Stimulated activated CD8-positive, alpha-beta memory T cell treated with anti-CD3 and anti-CD28 coated beads, Interleukin-12 subunit alpha, Interleukin-12 subunit beta, amount 100 ng/mL, for 1 hour (primary cell): ENCODE results near the gene PCSK5.
"Not testable (repeated sequence)": the region's sequence is repeated elsewhere in the genome, so short reads cannot be mapped to it uniquely, and the experiment has no call there.

Source experiments
- DNase-seq: peaks from one replicate; pipeline ENCODE4 v3.0.0-alpha.2; 2020; ENCODE audit warnings: low read depth

Gene PCSK5

DNA sequence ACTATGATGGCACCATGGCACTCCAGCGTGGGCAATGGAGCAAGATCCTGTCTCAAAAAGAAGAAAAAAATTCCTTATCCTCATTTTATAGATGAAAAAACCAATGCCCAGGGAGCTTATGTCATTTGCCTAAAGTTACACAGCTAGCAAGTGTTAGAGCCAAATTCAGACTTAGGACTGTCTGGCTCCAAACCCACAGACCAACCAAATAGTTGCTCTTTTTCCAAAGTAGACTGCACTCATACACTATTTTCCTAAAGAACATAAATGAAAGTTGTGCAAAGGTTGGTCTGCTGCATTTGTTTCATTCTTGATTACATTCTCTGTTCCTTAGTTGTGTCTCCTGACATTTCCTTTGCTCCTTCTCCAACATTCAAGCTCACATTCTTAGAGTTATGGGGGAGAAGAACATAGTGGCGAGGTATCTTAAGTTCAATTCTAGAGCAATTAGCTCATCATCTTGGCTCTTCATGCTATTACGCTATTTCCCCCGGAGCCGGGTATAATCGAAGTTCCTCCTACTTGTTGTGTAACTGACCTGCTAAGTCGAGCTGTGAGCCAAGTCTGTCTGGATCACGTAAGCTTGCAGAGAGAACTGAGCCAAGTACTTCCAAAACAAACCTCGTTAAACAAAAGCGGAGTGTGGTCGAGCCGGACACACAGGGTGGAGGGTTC, 365.4 kb downstream of the PCSK5 start:
- no peak for DNase-seq

DNA sequence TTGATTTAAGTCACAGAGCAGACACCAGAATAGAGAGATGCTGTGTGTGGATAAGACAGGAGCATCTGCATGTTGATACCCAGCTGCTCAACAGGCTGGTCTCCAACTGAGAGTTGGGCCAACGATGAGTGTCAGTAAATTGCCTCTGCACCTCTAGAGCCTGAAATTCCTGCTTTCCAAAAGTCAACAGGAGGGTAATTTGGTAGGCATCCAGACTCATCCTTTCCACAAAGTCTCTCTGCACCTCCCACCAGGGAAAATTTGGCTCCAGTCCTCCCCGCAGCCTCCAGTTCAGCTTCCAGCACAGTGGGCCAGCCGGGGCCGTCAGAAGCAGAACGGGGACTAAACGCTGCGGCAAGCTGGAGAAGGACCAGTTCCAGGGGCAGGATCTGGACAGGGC, 366.8 kb downstream of the PCSK5 start:
- DNase-seq, result no peak

DNA sequence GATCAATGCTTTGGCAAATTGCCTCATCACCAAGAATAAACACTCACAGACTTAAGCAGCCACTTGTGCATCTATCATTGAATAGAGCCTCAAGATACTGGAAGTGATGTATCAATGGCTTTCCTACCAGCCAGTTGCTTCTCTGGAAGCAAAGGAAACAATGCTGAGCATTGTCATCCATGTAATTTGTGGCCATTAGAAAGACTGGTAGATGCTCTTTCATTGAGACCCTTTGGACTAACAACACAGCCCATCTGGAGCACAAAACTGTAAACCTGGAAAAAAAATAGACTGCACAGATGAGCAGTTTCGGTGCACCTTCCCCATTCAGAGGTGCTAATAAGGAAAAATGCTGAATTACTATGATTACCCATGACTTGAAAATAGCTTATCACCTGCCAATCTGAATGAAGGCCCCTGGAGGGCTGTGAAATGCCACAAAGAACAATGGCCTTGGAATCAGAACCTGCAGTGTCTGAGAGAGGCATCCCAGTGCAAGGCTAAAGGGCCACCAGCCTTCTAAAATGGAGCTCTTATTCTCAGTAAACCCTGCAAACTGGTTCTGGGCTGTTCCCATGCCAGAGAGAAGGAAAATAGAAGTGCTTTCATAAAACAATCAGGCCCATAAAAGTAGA, 376.3 kb downstream of the PCSK5 start:
- DNase-seq, result no peak

DNA sequence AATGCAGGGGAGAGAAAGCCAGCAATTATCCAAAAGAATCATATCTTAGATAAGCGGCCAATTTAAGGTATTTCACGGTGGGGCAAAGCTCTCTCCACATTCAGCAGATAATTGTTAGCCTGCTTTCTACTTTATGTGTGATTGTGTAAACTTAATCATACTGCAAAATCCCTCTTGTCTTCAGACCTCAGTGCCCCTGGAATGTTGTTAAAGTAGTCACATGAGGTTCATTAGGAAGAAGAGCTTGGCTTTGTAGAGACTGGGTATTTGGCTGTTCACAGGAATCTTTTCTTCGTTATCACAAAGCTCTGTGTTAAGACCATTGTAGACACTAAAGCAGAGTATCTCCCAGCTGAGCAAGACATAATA, 376.8 kb downstream of the PCSK5 start:
- no peak for DNase-seq

DNA sequence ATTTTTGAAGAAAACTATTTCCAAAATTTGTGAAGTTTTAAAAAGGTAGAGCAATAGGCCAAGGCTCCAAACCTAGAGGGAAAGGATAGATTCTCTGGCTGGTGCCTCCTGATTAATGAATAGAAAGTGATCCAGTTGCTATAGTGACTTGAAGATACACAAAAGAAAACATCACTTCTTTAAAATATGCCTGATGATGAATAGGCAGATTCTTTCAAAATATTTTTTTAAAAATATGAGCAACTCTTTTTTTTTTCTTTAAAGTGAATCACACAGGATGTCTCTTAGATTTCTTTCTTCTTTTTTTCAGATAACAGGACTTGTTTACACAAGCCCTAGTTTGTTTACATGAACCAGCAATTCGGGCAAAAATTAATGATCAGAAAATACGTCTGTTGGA, 379.3 kb downstream of the PCSK5 start:
- no peak for DNase-seq

DNA sequence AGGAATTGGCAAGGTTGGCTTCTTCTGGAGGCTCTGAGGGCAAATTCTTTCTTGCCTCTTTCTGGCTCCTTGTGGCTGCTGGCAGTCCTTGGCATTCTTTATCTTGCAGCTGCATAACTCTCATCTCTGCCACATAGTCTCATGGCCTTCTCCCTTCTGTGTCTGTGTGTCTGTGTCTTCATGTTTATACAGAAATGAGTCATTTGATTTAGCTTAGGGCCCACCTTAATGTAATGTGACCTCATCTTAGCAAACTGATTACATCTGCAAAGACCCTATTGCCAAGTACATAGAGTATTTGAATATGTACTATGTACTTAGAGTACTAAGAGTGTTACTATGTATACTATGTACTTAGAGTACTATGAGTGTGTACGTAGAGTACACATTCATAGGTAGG, 381.3 kb downstream of the PCSK5 start:
- DNase-seq, result no peak

DNA sequence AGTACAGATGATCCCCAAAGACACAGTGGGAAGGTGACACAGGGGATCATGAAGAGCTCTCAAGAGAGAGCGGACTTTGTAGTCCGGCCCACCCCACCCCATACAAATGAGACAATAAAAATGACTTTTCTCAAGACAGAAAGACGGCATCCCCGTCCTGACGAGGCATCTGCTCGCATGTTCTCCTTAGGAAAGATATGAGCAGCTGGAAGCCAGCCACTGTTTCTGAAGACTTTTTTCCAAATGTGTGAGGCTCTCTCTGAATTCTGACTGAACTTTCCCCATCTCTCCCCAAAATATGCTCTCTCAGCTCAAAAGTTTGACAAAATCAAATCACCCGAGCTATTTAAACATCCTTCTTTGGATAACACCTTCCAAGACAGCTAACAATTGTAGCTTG, 398.6 kb downstream of the PCSK5 start:
- no peak for DNase-seq

DNA sequence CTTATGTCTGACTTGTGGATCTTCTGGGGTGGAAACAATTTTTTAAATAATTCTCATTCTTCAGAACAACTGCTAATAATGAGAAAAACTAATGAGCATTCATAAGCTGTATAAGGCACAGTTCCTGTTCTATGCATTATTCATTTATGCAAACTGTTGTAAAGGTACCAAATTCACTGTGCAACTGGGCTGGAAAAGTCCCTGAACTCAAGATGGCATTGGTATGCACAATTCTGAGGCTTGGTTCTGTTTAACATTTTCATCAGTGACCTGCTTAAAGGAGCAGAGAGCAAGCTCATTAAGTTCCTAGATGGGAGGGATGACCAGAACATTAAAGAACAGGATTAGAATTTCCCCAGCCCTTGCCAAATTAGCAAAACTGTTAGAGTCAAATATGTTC, 399.2 kb downstream of the PCSK5 start:
- DNase-seq, result no peak

DNA sequence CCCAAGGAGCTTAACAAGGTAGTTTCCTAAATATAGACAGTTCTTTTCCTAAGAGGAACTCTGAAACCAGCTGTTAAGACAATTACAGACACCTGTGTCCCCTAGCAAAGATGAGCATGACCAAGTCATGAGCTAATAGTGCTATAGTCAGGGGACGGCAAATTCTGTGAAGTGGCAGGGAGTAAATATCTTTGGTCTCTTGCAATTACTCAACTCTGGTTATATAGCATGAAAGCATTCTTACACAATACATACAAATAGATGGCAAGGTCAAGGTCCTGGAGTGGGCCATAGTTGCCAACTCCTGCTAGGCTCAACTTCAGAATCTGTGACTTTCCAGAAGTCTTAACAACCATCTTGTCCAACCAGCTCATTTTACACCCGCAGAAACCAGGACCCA, 400.1 kb downstream of the PCSK5 start:
- no peak for DNase-seq

DNA sequence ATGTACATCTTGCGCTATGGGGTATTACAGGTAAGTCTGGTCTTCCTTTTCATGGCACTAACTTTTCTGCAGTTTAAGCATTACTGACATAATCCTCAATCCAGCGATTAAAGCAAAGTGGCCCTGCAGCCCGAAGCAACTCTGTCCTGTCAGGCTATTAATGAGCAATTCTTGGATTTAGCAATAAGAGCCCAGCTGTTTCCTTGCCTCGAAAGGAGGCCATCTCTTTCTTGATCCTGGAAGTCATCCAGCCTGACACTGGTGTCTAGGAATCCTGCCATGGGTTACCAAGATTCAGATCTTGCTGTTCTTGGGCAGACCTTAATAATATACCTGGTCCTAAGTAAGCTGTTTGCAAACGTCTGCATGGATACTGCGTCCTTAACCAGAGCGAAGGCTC, 401.8 kb downstream of the PCSK5 start:
- DNase-seq, result no peak

DNA sequence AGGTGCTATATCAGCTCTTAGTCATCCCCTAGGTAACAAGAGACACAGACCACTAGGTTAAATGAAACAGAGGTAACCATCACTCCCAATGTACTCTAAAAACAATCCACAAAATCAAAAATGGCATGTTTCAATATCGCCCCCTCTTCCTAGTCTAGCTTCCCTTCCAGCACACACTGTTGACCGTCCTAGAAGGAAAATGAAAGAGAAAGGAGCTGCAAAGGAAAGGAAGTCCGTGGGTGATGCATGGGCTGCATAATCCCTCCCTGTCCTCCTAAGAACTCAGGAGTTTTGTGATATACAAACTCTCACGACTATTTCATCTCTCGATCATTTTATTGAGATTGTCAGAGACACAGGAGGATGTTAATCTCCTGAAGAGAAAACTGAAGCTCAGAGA, 402.2 kb downstream of the PCSK5 start:
- DNase-seq, result no peak

DNA sequence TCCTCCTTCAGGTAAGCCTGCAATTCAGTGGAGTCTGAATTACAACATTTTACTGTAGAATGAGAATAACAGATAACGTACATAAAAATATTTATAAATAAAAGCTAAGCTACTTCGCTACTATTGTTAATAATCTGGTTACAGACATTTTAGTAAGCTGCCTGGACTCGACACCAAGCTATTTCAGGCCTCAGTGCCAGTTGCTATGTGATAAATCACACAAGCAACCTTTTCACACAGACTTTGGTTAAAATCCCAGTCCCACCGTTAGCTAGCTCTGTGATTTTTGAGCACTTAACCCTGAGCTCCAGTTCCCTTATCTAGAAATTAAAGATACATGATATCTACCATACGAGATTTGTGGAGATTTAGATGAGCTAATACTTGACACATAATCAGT, 403.8 kb downstream of the PCSK5 start:
- DNase-seq, result no peak

DNA sequence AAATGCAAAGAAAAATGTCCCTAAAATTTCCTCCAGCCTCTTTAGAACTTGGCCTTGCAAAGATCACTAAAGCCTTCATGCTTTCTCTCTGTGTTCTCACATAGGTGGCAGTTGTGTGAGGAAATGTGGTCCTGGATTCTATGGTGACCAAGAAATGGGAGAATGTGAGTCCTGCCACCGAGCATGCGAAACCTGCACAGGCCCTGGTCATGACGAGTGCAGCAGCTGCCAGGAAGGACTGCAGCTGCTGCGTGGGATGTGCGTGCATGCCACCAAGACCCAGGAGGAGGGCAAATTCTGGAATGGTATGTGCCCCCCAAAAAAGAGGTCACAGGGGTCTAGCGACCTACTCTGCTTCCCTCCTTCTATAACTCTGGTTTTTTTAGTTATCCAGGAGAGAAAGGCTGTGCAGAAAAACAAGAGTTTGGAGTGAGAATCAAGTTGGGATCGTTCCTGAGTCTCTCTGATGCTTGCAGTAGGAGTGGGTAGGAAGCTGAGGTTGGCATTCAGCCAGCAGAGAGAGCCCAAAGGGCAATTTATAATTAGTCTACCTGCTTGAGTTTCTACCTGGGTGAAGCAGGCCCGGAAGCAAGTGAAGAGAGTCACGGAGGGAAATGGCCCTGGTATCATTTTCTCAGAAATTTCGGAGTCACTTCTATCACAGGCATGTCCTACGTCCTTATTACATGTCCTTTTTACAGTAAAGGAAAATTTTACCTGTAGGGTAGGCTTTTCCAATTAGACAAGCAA, 406.3 kb downstream of the PCSK5 start:
- no peak for DNase-seq

DNA sequence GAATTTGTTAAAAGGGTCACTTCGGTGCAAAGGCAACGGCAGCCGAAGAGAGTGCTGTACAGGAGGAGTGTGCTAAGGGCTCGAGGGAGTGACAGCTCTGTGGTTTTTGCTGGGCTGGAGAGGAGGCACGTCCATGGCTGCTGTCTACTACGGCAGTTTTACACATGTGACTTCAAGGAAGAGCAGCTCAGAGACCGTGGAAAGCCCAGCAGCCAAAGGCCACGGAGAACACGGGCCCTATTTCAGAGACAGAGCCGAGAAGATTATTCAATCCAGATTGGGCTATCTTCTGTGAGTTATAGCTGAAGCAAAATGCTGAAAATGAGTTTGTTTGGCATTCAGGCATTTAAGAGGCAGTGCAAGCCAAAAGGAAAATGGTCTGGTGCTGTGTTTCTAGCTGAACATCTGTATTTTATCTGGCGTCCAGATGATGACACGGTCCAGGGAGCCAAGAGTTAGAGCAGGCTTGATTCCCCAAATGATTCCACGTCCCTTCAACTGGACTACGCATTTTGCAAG, 407.3 kb downstream of the PCSK5 start:
- no peak for DNase-seq

DNA sequence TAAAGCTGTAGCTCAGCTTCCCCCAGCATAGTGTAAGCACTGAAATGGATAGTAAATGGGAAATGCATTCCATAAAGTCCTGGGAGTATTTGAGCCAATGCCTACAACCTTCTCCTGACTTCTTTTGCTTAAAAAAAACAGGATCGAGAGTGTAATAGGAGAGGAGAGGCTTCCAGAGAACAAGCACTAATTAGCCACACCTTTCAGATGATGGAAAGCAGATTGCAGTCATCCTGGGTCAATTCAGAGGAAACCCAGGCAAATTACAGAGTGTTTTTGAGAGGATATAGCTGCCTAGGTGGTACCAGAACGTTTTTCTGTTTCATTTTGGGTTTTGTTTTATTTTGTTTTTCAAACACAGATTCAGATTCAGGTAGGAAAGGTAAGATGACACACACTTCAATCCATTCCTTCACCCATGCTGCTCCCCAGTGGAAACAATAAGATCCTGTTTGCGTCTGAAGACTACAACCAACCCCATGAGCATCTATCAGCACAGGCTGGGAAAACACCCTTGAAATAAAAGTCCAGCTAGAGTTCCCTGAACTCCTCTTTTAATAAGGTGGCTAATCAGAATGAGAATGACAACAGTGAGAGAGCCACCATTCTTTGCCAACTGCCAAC, 408.2 kb downstream of the PCSK5 start:
- no peak for DNase-seq

DNA sequence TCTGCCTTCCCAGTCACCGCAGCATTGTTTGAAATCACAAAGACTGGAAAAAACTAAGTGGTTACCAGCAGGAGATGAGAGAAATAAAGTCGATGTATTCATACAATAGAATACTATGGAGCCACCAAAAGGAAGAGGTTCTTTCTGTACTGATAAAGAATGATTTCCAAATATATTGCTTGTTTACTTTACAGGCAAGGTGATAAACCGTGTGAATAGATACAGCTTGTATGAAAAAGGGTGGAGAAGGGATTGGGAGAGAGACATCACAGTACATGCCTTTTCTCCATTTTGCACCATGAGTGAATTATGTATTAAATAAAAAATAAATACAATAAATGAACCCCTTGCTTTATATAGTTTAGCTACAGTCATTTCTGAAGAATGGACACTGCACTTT, 412.1 kb downstream of the PCSK5 start:
- no peak for DNase-seq

DNA sequence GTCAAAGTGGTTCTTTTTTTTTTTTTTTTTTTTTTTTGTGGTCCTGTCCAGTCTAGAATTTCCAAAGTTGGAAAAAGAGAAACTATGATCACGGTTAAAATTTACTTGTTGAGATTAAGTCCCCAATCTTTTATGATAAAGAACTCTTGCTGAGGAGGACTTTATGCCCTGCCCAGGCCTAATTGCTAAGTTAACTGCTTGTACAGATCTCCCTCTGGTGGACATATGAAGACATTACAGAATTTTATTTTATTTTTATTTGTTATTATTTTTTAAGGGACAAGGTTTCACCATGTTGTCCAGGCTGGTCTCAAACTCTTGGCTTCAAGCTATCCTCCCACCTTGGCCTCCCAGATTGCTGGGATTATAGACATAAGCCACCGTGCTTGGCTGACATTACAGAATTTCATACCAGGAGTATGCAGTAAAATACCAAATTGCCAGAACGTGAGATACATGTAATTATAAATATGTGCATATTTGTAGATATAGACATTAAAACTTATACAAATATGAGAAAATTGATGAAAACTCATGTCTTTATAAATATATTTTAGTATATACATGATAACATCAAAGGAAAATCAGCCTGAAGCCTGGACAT, 412.6 kb downstream of the PCSK5 start:
- DNase-seq, result no peak

DNA sequence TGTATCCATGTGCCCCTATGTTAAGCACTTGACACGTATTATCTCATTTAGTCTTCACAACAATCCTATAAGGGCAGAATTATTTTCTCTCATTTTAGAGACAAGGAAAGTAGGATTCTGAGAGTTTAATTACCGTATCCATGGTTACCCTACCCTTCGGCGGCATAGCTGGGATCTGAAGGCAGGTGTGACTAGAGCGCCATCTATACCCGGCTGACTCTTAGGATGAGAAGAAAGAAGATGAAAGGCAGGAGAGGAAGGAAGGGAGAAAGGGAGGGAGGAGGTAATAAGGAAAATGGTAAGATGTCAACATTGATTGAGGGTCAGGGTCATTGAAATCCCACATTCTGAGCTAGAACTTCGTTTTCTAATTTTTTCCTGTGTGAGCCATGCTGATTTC, 416.6 kb downstream of the PCSK5 start:
- not testable (repeated sequence) for DNase-seq

DNA sequence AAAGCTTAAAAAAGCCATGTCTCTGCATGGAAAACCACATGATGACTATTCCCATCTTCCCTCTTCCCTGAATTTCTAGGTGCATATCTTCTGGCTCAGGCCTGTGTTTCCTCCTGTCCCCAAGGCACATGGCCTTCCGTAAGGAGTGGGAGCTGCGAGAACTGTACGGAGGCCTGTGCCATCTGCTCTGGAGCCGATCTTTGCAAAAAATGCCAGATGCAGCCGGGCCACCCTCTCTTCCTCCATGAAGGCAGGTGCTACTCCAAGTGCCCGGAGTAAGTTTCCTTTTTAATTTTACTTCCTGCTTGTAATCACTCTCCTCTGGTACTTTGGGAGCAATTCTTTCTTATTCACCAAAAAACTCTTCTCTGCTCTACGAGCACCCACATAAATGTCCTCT, 420.1 kb downstream of the PCSK5 start:
- DNase-seq, result no peak

DNA sequence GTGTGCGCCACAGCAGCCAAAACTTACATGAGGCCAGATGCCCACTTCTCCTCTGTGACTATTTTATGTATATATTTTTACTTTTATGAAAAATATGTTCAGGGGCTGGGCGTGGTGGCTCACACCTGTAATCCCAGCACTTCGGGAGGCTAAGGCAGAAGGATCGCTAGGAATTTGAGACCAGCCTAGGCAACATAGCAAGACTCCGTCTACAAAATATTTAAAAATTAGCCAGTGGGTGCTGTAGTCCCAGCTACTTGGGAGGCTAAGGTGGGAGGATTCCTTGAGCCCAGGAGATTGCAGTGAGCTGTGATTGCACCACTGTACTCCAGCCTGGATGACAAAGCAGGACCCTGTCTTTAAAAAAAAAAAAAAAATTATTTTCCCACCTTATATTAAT, 420.5 kb downstream of the PCSK5 start:
- no peak for DNase-seq

DNA sequence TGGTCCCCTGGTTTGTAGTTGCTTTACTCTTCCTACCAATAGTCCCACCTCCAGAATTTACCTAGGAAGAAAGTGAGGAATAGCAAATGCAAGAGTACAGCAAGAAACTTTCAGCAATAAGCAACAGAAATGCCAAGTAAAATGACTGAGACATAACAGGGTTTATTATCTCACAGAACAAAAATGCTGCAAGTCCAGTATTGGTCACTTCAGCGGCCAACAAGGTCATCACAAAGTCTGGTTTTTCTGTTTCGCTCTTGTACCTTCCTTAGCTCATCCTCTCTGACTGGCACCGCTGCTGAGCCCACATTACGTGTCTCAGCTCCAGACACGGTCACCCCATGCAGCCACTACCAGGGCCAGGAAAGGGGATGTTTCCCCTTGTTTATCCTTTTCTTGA, 421.1 kb downstream of the PCSK5 start:
- no peak for DNase-seq

DNA sequence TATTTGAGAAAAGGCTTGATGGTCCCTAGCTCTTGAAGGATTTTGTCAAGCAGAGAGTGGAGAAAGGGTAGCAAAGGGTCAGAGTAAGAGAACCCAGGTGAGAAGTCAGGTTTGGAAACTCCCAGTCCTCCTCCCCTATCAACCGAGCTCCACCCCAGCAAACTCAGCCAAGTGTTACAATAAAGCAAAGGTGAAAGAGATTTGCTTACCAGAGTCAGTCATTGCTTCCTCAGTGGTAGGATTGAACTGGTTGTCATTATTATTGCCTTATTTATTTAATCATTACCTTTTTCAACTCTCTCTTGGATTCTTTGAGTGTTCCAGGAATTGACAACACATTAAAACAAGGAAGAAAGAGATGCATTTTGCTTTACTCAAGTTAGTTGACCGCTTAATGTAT, 423.3 kb downstream of the PCSK5 start:
- DNase-seq, result no peak

DNA sequence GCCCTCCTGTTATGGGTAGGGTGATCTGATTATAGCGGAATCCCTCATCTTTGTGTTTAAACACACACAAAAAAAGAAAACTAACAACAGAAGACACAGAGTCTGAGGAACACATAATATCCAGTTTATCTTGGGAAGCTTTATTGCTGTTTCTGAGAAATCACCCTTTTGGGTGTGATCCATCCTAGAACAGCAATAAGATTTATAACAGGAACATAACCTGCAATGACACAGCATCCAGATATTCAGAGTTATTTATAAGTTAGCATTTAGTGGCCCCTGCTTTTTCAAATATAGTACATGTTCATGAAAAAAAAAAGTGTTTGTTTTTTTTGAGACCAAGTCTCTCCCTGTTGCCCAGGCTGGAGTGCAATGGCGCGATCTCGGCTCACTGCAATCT, 423.8 kb downstream of the PCSK5 start:
- DNase-seq, result no peak
